ENCODE measurements around the gene FSD1L. TPM values are rescaled to one million over a fixed set of nuclear protein-coding genes. Genes with fewer than 3 reads are reported as not detected.

Gene FSD1L
- total RNA-seq, 1 experiment from 2014 or later, result 5.6 TPM

GRCh38 chr9:105483618-105484017 is 35.8 kb downstream of the FSD1L start:
- H3K4me1 ChIP-seq (replicated peaks; ENCODE audit: insufficient read depth), result no peaks in the 10 kb centered on the region
- CTCF ChIA-PET, result no interaction called here

DNA sequence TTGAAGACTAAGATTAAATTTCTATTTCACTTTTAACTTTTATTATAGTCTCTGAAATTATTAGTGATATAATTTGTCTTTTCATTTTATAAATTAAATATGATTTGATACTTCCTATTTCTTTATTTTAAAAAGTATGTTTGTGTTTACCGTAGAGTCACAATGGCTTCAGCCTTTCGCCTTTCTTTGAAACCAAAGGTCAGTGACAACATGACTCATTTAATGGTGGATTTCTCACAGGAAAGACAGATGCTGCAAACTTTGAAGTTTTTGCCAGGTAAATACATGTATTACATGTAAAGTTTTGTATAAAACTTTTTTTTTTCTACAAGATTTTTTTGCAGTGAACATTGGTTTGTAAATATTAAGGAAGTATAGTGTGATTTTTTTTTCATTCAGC is 36.4 kb downstream of the FSD1L start:
- no peaks in the 10 kb centered on the region for H3F3A ChIP-seq (ENCODE audit: insufficient read depth, low read depth)
- H3K27me3 ChIP-seq (ENCODE audit: insufficient read depth, low read depth), result no peaks in the 10 kb centered on the region
- POLR2A ChIA-PET (ENCODE audit: unreplicated experiment), result no interaction called here
- no peaks in the 10 kb centered on the region for H3K36me3 ChIP-seq (ENCODE audit: low read depth)
- no peak overlapping the region for H3K4me3 ChIP-seq
- intact Hi-C loops (cut with micrococcal nuclease; ENCODE audit: unreplicated experiment), result no loop called here
- H2AFZ ChIP-seq, result no peak overlapping the region
- H3K27ac ChIP-seq, result no peak overlapping the region
- no peaks in the 10 kb centered on the region for H3K4me1 ChIP-seq (replicated peaks; ENCODE audit: insufficient read depth)
- BruUV-seq (replicated peaks), result no TSS peak
- no peaks in the 10 kb centered on the region for H3K9me3 ChIP-seq (ENCODE audit: insufficient read depth, low read depth)
- CTCF ChIA-PET, result no interaction called here
- TF ChIP-seq CTCF (conservative IDR thresholded peaks at IDR 0.05) (no peak), EZH2 (IDR thresholded peaks at IDR 0.05; ENCODE audit: low read depth) (no peak)
- H3K4me2 ChIP-seq, result no peak overlapping the region
- no peak for DNase-seq
- no peaks in the 10 kb centered on the region for H3K79me2 ChIP-seq (ENCODE audit: low read depth)
- H3K9me2 ChIP-seq (ENCODE audit: insufficient read depth), result no peaks in the 10 kb centered on the region
- H4K20me1 ChIP-seq (ENCODE audit: insufficient read depth), result no peaks in the 10 kb centered on the region

More at GRCh38 chr9:105483618-105484017, 35.8 kb downstream of the FSD1L start:
- Histone ChIP-seq H3K27ac (no peak overlapping the region), H3F3A (ENCODE audit: insufficient read depth, low read depth) (no peaks in the 10 kb centered on the region), H3K9me3 (ENCODE audit: insufficient read depth, low read depth) (no peaks in the 10 kb centered on the region), H3K9me2 (ENCODE audit: insufficient read depth) (no peaks in the 10 kb centered on the region), H3K36me3 (ENCODE audit: low read depth) (no peaks in the 10 kb centered on the region), H2AFZ (no peak overlapping the region), H3K4me2 (no peak overlapping the region), H3K4me3 (no peak overlapping the region), H3K79me2 (ENCODE audit: low read depth) (no peaks in the 10 kb centered on the region), H3K27me3 (ENCODE audit: insufficient read depth, low read depth) (no peaks in the 10 kb centered on the region), H4K20me1 (ENCODE audit: insufficient read depth) (no peaks in the 10 kb centered on the region)
- DNase-seq, result no peak
- BruUV-seq (replicated peaks), result no TSS peak
- intact Hi-C loops (cut with micrococcal nuclease; ENCODE audit: unreplicated experiment), result no loop called here
- TF ChIP-seq EZH2 (IDR thresholded peaks at IDR 0.05; ENCODE audit: low read depth) (no peak), CTCF (conservative IDR thresholded peaks at IDR 0.05) (no peak)
- POLR2A ChIA-PET (ENCODE audit: unreplicated experiment), result no interaction called here

DNA sequence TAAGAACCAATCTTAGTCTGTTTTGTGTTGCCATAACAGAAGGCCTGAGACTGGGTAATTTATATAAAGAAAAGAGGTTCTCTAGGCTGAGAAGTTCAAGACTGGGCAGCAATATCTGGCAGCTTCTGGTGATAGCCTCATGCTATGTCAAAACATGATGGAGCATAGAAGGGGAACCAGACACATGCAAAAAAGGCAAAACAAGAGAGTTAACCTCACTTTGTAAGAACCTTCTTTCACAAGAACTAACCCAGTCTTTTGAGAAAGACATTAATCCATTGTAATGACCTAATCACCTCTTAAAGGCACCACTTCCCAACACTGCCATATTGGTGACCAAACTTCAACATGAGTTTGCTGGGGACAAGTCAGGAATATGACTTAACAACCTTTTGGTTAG is 37.3 kb downstream of the FSD1L start:
- H3K4me1 ChIP-seq (replicated peaks; ENCODE audit: insufficient read depth), result no peaks in the 10 kb centered on the region
- H3K36me3 ChIP-seq (ENCODE audit: low read depth), result no peaks in the 10 kb centered on the region
- no peaks in the 10 kb centered on the region for H3K9me3 ChIP-seq (ENCODE audit: insufficient read depth, low read depth)
- H3F3A ChIP-seq (ENCODE audit: insufficient read depth, low read depth), result no peaks in the 10 kb centered on the region
- no peaks in the 10 kb centered on the region for H3K79me2 ChIP-seq (ENCODE audit: low read depth)
- H2AFZ ChIP-seq, result no peak overlapping the region
- no peaks in the 10 kb centered on the region for H3K27me3 ChIP-seq (ENCODE audit: insufficient read depth, low read depth)
- H4K20me1 ChIP-seq (ENCODE audit: insufficient read depth), result no peaks in the 10 kb centered on the region
- TF ChIP-seq EZH2 (IDR thresholded peaks at IDR 0.05; ENCODE audit: low read depth) (no peak), CTCF (conservative IDR thresholded peaks at IDR 0.05) (no peak)
- BruUV-seq (replicated peaks), result no TSS peak
- H3K4me2 ChIP-seq, result no peak overlapping the region
- H3K9me2 ChIP-seq (ENCODE audit: insufficient read depth), result no peaks in the 10 kb centered on the region
- intact Hi-C loops (cut with micrococcal nuclease; ENCODE audit: unreplicated experiment), result no loop called here
- H3K4me3 ChIP-seq, result no peak overlapping the region
- no peak overlapping the region for H3K27ac ChIP-seq
- ChIA-PET CTCF (no interaction called here), POLR2A (ENCODE audit: unreplicated experiment) (no interaction called here)
- no peak for DNase-seq

Data from PC-9 (cell line).